HL-60 (cell line): ENCODE data around the gene USF3.

Experiments
- DNase-seq, 2 experiments: peaks; one replicate each; pipeline ENCODE4 v3.0.0-alpha.2; 2010 to 2020; ENCODE audit warnings: low read depth in 1 of 2, low spot score in 1 of 2
- H3K27ac ChIP-seq: fragments of 250-450 bp; sonication (Bioruptor Pico); replicated peaks from 2 replicates; pipeline ENCODE4 v1.5.1; 2020; ENCODE audit warnings: mild to moderate bottlenecking, moderate library complexity
- H3K27me3 ChIP-seq: fragments of 250-450 bp; sonication (Bioruptor Pico); 2 replicates; pipeline ENCODE4 v1.5.1; 2021; ENCODE audit warnings: mild to moderate bottlenecking, moderate library complexity; ENCODE audit not compliant: insufficient read depth, poor library complexity, severe bottlenecking
- H3K4me3 ChIP-seq: replicated peaks from 2 replicates; pipeline ENCODE4 v1.5.1; 2011; ENCODE audit warnings: mild to moderate bottlenecking, control low read depth, low read length; ENCODE audit not compliant: insufficient read depth
- GABPA ChIP-seq: IDR thresholded peaks from 2 replicates; pipeline ENCODE4 v1.6.1; 2012; ENCODE audit warnings: low read depth
- POLR2AphosphoS5 ChIP-seq: IDR thresholded peaks from 2 replicates; pipeline ENCODE4 v1.6.1; 2012; ENCODE audit warnings: low read depth
- SPI1 ChIP-seq: IDR thresholded peaks from 2 replicates; pipeline ENCODE4 v1.6.1; 2012; ENCODE audit warnings: low read depth, mild to moderate bottlenecking, borderline replicate concordance
- TF ChIP-seq, protein P1 (sequence below): IDR thresholded peaks from 2 replicates; pipeline ENCODE4 v1.6.1; 2012; ENCODE audit warnings: low read depth; ENCODE audit not compliant: insufficient replicate concordance
- TF ChIP-seq, protein P2 (sequence below): IDR thresholded peaks from one replicate; pipeline ENCODE4 v1.5.1; 2011; ENCODE audit warnings: low read length, control low read depth, inconsistent platforms; ENCODE audit not compliant: insufficient read depth

The USF3 gene

DNA sequence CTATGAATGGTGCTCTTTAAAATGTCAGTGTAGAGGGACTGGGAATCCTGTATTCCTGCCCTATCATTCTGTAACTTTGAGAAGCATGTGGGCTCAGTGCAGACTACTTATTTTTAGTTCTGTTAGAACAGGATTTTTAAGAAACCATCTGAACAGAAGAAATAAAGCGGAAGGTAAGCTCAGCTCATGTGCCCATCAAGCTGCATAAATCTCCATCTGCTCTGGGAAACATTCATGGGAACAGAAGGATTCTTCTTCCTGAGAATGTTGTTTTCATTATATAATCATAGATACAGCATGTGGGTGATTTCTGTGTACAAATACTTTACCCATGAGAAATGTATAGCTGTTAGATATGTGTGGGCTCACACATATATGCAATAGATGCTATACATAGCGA is 94.2 kb downstream of the USF3 start:
- TF ChIP-seq GABPA (no peak), SPI1 (no peak), POLR2AphosphoS5 (no peak)
- TF ChIP-seq, protein P1, sequence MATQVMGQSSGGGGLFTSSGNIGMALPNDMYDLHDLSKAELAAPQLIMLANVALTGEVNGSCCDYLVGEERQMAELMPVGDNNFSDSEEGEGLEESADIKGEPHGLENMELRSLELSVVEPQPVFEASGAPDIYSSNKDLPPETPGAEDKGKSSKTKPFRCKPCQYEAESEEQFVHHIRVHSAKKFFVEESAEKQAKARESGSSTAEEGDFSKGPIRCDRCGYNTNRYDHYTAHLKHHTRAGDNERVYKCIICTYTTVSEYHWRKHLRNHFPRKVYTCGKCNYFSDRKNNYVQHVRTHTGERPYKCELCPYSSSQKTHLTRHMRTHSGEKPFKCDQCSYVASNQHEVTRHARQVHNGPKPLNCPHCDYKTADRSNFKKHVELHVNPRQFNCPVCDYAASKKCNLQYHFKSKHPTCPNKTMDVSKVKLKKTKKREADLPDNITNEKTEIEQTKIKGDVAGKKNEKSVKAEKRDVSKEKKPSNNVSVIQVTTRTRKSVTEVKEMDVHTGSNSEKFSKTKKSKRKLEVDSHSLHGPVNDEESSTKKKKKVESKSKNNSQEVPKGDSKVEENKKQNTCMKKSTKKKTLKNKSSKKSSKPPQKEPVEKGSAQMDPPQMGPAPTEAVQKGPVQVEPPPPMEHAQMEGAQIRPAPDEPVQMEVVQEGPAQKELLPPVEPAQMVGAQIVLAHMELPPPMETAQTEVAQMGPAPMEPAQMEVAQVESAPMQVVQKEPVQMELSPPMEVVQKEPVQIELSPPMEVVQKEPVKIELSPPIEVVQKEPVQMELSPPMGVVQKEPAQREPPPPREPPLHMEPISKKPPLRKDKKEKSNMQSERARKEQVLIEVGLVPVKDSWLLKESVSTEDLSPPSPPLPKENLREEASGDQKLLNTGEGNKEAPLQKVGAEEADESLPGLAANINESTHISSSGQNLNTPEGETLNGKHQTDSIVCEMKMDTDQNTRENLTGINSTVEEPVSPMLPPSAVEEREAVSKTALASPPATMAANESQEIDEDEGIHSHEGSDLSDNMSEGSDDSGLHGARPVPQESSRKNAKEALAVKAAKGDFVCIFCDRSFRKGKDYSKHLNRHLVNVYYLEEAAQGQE: no peak
- TF ChIP-seq, protein P2, sequence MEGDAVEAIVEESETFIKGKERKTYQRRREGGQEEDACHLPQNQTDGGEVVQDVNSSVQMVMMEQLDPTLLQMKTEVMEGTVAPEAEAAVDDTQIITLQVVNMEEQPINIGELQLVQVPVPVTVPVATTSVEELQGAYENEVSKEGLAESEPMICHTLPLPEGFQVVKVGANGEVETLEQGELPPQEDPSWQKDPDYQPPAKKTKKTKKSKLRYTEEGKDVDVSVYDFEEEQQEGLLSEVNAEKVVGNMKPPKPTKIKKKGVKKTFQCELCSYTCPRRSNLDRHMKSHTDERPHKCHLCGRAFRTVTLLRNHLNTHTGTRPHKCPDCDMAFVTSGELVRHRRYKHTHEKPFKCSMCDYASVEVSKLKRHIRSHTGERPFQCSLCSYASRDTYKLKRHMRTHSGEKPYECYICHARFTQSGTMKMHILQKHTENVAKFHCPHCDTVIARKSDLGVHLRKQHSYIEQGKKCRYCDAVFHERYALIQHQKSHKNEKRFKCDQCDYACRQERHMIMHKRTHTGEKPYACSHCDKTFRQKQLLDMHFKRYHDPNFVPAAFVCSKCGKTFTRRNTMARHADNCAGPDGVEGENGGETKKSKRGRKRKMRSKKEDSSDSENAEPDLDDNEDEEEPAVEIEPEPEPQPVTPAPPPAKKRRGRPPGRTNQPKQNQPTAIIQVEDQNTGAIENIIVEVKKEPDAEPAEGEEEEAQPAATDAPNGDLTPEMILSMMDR: no peak
- H3K27me3 ChIP-seq: no peaks in the 10 kb centered on the region
- no peak for DNase-seq
- no peak overlapping the region for H3K27ac ChIP-seq
- no peak overlapping the region for H3K4me3 ChIP-seq

DNA sequence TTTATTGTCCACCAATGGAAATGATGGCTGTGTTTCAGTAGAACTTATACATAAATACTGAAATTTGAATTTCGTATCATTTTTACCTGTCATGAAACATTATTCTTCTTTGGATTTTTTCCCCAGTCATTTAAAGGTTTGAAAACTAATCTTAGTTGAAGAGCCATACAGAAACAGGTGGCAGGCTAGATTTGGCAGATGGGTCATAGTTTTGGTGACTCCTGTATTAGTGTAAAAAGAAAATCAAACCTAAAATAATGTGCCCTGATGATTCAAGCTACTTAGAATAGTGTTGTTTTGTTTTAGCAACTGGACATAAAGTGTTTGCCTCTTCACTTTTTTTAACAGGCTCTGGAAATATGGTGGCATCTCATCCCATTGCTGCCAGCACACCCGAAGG is 95.2 kb downstream of the USF3 start:
- no peak for DNase-seq
- Histone ChIP-seq H3K27me3 (no peaks in the 10 kb centered on the region), H3K4me3 (no peak overlapping the region), H3K27ac (no peak overlapping the region)
- TF ChIP-seq GABPA: no peak
- TF ChIP-seq, protein P1: no peak
- TF ChIP-seq SPI1: no peak
- TF ChIP-seq POLR2AphosphoS5: no peak
- TF ChIP-seq, protein P2: no peak

DNA sequence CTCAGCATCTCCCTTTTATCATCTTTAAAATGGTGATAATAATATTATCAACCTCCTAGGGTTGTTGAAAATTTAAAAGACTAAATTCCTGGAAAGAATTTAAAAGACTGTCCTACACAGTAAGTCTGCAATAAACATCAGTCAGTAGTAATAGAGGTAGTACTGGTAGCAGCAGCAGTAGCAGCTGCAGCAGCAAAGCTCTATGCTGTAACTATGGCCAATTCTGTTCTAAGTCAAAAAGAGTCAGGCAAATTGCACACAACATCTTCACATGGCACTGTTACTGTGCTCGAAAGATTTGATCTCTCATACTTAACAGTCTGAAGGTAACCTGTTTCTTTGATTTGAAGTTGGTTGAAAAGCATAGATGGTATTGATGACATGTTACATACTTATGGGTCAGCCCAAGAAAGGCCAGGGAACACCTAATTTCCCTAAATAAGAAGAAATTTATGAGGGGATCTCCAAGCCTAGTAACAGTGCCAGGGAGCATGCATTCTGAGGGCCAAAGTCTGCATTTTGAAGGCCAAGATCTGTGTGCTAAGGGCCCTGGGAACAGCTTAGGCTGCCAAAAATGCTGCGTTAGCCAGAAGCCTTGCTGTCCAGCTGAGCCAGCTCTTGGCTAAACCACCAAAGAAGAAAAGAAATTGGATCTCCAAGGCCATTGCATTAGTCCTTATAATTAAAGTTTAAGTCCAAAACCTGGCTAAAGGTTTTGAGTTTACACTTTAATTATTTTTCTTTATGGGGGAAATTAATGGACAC is 95.8 kb downstream of the USF3 start:
- H3K27me3 ChIP-seq: no peaks in the 10 kb centered on the region
- no peak overlapping the region for H3K4me3 ChIP-seq
- DNase-seq: no peak
- no peak overlapping the region for H3K27ac ChIP-seq
- TF ChIP-seq POLR2AphosphoS5 (no peak), GABPA (no peak), SPI1 (no peak)
- TF ChIP-seq, protein P1: no peak
- TF ChIP-seq, protein P2: no peak
